ENCODE data around the gene ZSCAN5A.

The ZSCAN5A gene

GRCh38 chr19:56273563-56274117 is 41.0 kb downstream of the ZSCAN5A start:
- TF ChIP-seq MYC (IDR thresholded peaks at IDR 0.05; ENCODE audit: low read depth, low read length) (no peak), CTCF (IDR thresholded peaks at IDR 0.05; ENCODE audit: low read depth, low read length) (no peak), MAX (IDR thresholded peaks at IDR 0.05; ENCODE audit: low read depth, low read length) (no peak), POLR2A (IDR thresholded peaks at IDR 0.05; ENCODE audit: extremely low read depth, insufficient read length) (no peak)
- H3K4me3 ChIP-seq (ENCODE audit: low read depth, low read length), result no peak overlapping the region
- no peak for DNase-seq (ENCODE audit: low read depth)

- DNase-seq (ENCODE audit: low read depth), result no peak
- H3K4me3 ChIP-seq (ENCODE audit: low read depth, low read length), result no peak within 1 kb of the TSS
These were observed 42.4 kb downstream of the ZSCAN5A start, which contains the start of gene EDDM13 for GRCh38 chr19:56272161-56272798. EDDM13 (plus strand) TSS chr19:56272748; CDS start chr19:56272835, 87 bp downstream.

GRCh38 chr19:56271151-56271550 is 43.5 kb downstream of the ZSCAN5A start:
- TF ChIP-seq CTCF (IDR thresholded peaks at IDR 0.05; ENCODE audit: low read depth, low read length) (no peak), POLR2A (IDR thresholded peaks at IDR 0.05; ENCODE audit: extremely low read depth, insufficient read length) (no peak), MAX (IDR thresholded peaks at IDR 0.05; ENCODE audit: low read depth, low read length) (no peak), MYC (IDR thresholded peaks at IDR 0.05; ENCODE audit: low read depth, low read length) (no peak)
- peak overlapping the region; percentile 16 for H3K4me3 ChIP-seq (ENCODE audit: low read depth, low read length)
- peak; percentile 50 for DNase-seq (ENCODE audit: low read depth)

More at GRCh38 chr19:56272161-56272798, 42.4 kb downstream of the ZSCAN5A start, which contains the start of gene EDDM13:
- TF ChIP-seq MYC (IDR thresholded peaks at IDR 0.05; ENCODE audit: low read depth, low read length) (no peak), MAX (IDR thresholded peaks at IDR 0.05; ENCODE audit: low read depth, low read length) (no peak), POLR2A (IDR thresholded peaks at IDR 0.05; ENCODE audit: extremely low read depth, insufficient read length) (no peak), CTCF (IDR thresholded peaks at IDR 0.05; ENCODE audit: low read depth, low read length) (no peak)

GRCh38 chr19:56270676-56271075 is 44.0 kb downstream of the ZSCAN5A start:
- H3K4me3 ChIP-seq (ENCODE audit: low read depth, low read length), result no peak overlapping the region
- TF ChIP-seq MAX (IDR thresholded peaks at IDR 0.05; ENCODE audit: low read depth, low read length) (peak; percentile 56; the same call in 1 of the 2 replicates), MYC (IDR thresholded peaks at IDR 0.05; ENCODE audit: low read depth, low read length) (peak; percentile 53), CTCF (IDR thresholded peaks at IDR 0.05; ENCODE audit: low read depth, low read length) (no peak), POLR2A (IDR thresholded peaks at IDR 0.05; ENCODE audit: extremely low read depth, insufficient read length) (no peak)
- peak; percentile 95 for DNase-seq (ENCODE audit: low read depth)

- no peak overlapping the region for H3K4me3 ChIP-seq (ENCODE audit: low read depth, low read length)
- TF ChIP-seq POLR2A (IDR thresholded peaks at IDR 0.05; ENCODE audit: extremely low read depth, insufficient read length), result no peak
- TF ChIP-seq MAX (IDR thresholded peaks at IDR 0.05; ENCODE audit: low read depth, low read length), result no peak
- no peak for TF ChIP-seq CTCF (IDR thresholded peaks at IDR 0.05; ENCODE audit: low read depth, low read length)
- TF ChIP-seq MYC (IDR thresholded peaks at IDR 0.05; ENCODE audit: low read depth, low read length), result no peak
- no peak for DNase-seq (ENCODE audit: low read depth)
These were observed 45.3 kb downstream of the ZSCAN5A start for GRCh38 chr19:56269348-56269747.
